Neural cell (in vitro differentiated cells): ENCODE results near the gene SPHKAP. TPM values are rescaled to one million over a fixed set of nuclear protein-coding genes. Genes with fewer than 3 reads are reported as not detected.

Experiments
- H2AFZ ChIP-seq: fragments of 200-600, 300-800 bp; sonication (generic), shearing (Covaris generic); 2 replicates; pipeline ENCODE4 v1.6.0; 2014; ENCODE audit warnings: low read depth, mild to moderate bottlenecking, antibody characterized with exemption, low read length, moderate library complexity
- H3F3A ChIP-seq: fragments of 200-600 bp; shearing (Covaris generic); 2 replicates; pipeline ENCODE4 v1.6.1; 2016; ENCODE audit warnings: mild to moderate bottlenecking, moderate library complexity, mixed read lengths, antibody characterized with exemption, low read length; ENCODE audit not compliant: insufficient read depth, poor library complexity, severe bottlenecking
- H3K27ac ChIP-seq: fragments of 200-600, 300-800 bp; sonication (generic), shearing (Covaris generic); 2 replicates; pipeline ENCODE4 v1.5.1; 2014; ENCODE audit warnings: mild to moderate bottlenecking, low read length, moderate library complexity
- H3K27me3 ChIP-seq: fragments of 300-800, 200-600 bp; sonication (generic), shearing (Covaris generic); 2 replicates; pipeline ENCODE4 v1.6.0; 2014; ENCODE audit warnings: mild to moderate bottlenecking, low read depth, low read length, moderate library complexity; ENCODE audit not compliant: insufficient read depth
- H3K36me3 ChIP-seq: fragments of 300-800, 200-600 bp; sonication (generic), shearing (Covaris generic); 2 replicates; pipeline ENCODE4 v1.5.1; 2014; ENCODE audit warnings: mild to moderate bottlenecking, antibody characterized with exemption, low read length, moderate library complexity; ENCODE audit not compliant: insufficient read depth
- H3K4me2 ChIP-seq: fragments of 300-800, 200-600 bp; sonication (generic), shearing (Covaris generic); 2 replicates; pipeline ENCODE4 v1.6.0; 2014; ENCODE audit warnings: mild to moderate bottlenecking, low read length
- H3K4me3 ChIP-seq: fragments of 300-800, 200-600 bp; sonication (generic), shearing (Covaris generic); 2 replicates; pipeline ENCODE4 v1.5.1; 2014; ENCODE audit warnings: mild to moderate bottlenecking, low read length, moderate library complexity
- H3K79me2 ChIP-seq: fragments of 200-600 bp; shearing (Covaris generic); replicated peaks from 2 replicates; pipeline ENCODE4 v1.6.0; 2014; ENCODE audit warnings: mild to moderate bottlenecking, low read length, moderate library complexity; ENCODE audit not compliant: insufficient read depth
- H3K9ac ChIP-seq: fragments of 300-800, 200-600 bp; sonication (generic), shearing (Covaris generic); 2 replicates; pipeline ENCODE4 v1.6.1; 2016; ENCODE audit warnings: mild to moderate bottlenecking, low read length, mixed read lengths
- H3K9me2 ChIP-seq: fragments of 200-600 bp; shearing (Covaris generic); 2 replicates; pipeline ENCODE4 v1.6.1; 2016; ENCODE audit warnings: mild to moderate bottlenecking, low read length, mixed read lengths; ENCODE audit not compliant: insufficient read depth
- H3K9me3 ChIP-seq: fragments of 200-600, 300-800 bp; sonication (generic), shearing (Covaris generic); 2 replicates; pipeline ENCODE4 v1.6.1; 2016; ENCODE audit warnings: mild to moderate bottlenecking, mixed run types, low read length, moderate library complexity, mixed read lengths
- H4K20me1 ChIP-seq: fragments of 200-600 bp; shearing (Covaris generic); 2 replicates; pipeline ENCODE4 v1.6.1; 2016; ENCODE audit warnings: mild to moderate bottlenecking, mixed run types; ENCODE audit not compliant: insufficient read depth
- EP300 ChIP-seq: fragments of 450-650 bp; conservative IDR thresholded peaks from 2 replicates; pipeline ENCODE4 v1.6.1; 2014; ENCODE audit warnings: antibody characterized with exemption, mild to moderate bottlenecking, moderate library complexity; ENCODE audit not compliant: poor library complexity, severe bottlenecking
- EZH2 ChIP-seq: fragments of 200-600, 300-800 bp; shearing (Covaris generic), sonication (generic); IDR thresholded peaks from 2 replicates; pipeline ENCODE4 v1.6.1; 2014; ENCODE audit warnings: antibody characterized with exemption, low read length, borderline replicate concordance, mild to moderate bottlenecking; ENCODE audit not compliant: insufficient read depth, poor library complexity, severe bottlenecking
- MXI1 ChIP-seq: fragments of 450-650 bp; conservative IDR thresholded peaks from 2 replicates; pipeline ENCODE4 v1.6.1; 2014; ENCODE audit warnings: antibody characterized with exemption, mild to moderate bottlenecking; ENCODE audit not compliant: poor library complexity, severe bottlenecking
- POLR2AphosphoS5 ChIP-seq: IDR thresholded peaks from 2 replicates; pipeline ENCODE4 v1.6.1; 2012
- RAD21 ChIP-seq: fragments of 450-650 bp; conservative IDR thresholded peaks from 2 replicates; pipeline ENCODE4 v1.6.1; 2014; ENCODE audit warnings: antibody characterized with exemption, mild to moderate bottlenecking, moderate library complexity
- REST ChIP-seq: IDR thresholded peaks from 2 replicates; pipeline ENCODE4 v1.6.1; 2012; ENCODE audit warnings: borderline replicate concordance
- SMC3 ChIP-seq: fragments of 450-650 bp; conservative IDR thresholded peaks from 2 replicates; pipeline ENCODE4 v1.6.1; 2014; ENCODE audit warnings: antibody characterized with exemption, mild to moderate bottlenecking, moderate library complexity; ENCODE audit not compliant: poor library complexity
- TAF1 ChIP-seq: IDR thresholded peaks from 2 replicates; pipeline ENCODE4 v1.6.1; 2012; ENCODE audit warnings: low read depth
- polyA plus RNA-seq: library from polyadenylated mRNA; depleted of rRNA; stranded (reverse); fragments of >200 nt; gene quantifications from 2 replicates; pipeline ENCODE4 v1.2.3, GENCODE V29; 2014
- TF ChIP-seq, protein P1 (sequence below): fragments of 450-650 bp; IDR thresholded peaks from 2 replicates; pipeline ENCODE4 v1.5.1; 2014; ENCODE audit warnings: antibody characterized with exemption, mild to moderate bottlenecking, moderate library complexity; ENCODE audit not compliant: poor library complexity, severe bottlenecking

SPHKAP gene
- polyA plus RNA-seq, 1 donor from 2014 or later = 1.7 TPM

DNA sequence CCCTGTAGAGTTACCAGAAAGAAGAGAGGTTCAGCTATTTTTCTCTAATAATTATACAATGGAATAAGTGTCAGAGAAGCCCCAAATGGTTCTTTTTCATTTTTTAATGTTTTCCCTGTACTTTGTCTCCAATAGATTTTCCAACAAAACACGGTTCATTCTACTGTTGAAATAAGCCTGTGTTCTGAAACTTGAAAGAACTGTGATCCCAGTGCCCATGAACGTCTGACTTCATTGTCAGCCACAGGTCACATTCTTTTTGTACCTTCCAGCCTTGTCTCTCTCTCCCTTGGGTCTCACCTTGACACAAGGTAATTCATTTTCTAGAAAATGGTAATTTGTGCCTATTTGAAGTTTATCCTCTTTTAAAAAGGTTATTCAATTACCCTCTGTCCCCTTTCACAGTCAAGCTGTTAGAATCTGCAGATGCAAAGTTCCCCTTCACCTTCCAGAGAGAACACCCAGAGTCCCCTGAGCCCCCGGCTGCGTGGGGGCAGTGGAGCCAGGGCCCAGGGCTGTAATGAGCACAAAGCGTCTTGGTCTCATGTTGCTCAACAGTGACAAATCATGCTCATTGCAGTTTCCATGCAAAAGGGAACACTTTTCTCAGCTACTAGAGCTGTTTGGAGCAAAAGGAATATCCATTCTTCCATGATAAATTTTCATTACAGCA lies 115.2 kb downstream of the SPHKAP start:
- H3K9me3 ChIP-seq = no peaks in the 10 kb centered on the region
- H3K4me3 ChIP-seq = peak overlapping the region; percentile 47
- peak overlapping the region; percentile 89 for H3K27ac ChIP-seq
- H3K27me3 ChIP-seq = no peaks in the 10 kb centered on the region
- peaks cover 2% of the 10 kb centered on the region for H3F3A ChIP-seq
- no peaks in the 10 kb centered on the region for H3K9me2 ChIP-seq
- no peaks in the 10 kb centered on the region for H3K79me2 ChIP-seq
- H3K9ac ChIP-seq = peak overlapping the region; percentile 57
- H3K4me2 ChIP-seq = peak overlapping the region; percentile 34
- H4K20me1 ChIP-seq = no peaks in the 10 kb centered on the region
- H3K36me3 ChIP-seq = no peaks in the 10 kb centered on the region
- TF ChIP-seq, protein P1, sequence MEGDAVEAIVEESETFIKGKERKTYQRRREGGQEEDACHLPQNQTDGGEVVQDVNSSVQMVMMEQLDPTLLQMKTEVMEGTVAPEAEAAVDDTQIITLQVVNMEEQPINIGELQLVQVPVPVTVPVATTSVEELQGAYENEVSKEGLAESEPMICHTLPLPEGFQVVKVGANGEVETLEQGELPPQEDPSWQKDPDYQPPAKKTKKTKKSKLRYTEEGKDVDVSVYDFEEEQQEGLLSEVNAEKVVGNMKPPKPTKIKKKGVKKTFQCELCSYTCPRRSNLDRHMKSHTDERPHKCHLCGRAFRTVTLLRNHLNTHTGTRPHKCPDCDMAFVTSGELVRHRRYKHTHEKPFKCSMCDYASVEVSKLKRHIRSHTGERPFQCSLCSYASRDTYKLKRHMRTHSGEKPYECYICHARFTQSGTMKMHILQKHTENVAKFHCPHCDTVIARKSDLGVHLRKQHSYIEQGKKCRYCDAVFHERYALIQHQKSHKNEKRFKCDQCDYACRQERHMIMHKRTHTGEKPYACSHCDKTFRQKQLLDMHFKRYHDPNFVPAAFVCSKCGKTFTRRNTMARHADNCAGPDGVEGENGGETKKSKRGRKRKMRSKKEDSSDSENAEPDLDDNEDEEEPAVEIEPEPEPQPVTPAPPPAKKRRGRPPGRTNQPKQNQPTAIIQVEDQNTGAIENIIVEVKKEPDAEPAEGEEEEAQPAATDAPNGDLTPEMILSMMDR = no peak
- TF ChIP-seq SMC3 (no peak), POLR2AphosphoS5 (no peak), EZH2 (no peak), REST (no peak), RAD21 (no peak)
- no peak overlapping the region for H2AFZ ChIP-seq

DNA sequence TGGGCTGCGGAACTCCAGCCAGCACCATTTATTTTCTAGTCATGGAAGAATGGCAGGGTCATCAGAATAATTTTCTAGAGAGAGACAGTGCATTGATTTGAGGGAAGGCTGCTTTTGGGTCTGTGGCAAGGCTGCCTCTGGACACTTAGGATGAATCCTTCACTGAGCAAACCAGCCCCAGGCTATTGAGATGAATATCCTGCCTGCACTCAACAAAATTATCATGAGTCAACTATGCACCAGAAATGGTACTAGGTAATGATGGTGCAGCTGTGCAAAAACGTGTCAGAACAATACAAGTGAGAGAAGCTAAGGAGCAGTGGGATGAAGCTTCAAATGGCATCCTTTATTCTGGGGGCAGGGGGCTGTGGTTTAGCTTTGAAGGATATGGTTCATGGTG lies 115.8 kb downstream of the SPHKAP start:
- TF ChIP-seq MXI1 (no peak), POLR2AphosphoS5 (no peak), TAF1 (no peak), RAD21 (no peak), REST (no peak), EZH2 (no peak), EP300 (no peak), SMC3 (no peak)
- TF ChIP-seq, protein P1 = no peak
- no peaks in the 10 kb centered on the region for H3K79me2 ChIP-seq
- H3K9ac ChIP-seq = peak overlapping the region; percentile 13
- H3F3A ChIP-seq = peaks cover 2% of the 10 kb centered on the region
- peak overlapping the region; percentile 6 for H3K4me3 ChIP-seq
- H3K9me2 ChIP-seq = no peaks in the 10 kb centered on the region
- H3K4me2 ChIP-seq = peak overlapping the region; percentile 34
- no peaks in the 10 kb centered on the region for H4K20me1 ChIP-seq
- no peaks in the 10 kb centered on the region for H3K27me3 ChIP-seq
- no peaks in the 10 kb centered on the region for H3K9me3 ChIP-seq
- H2AFZ ChIP-seq = no peak overlapping the region
- H3K36me3 ChIP-seq = no peaks in the 10 kb centered on the region
- H3K27ac ChIP-seq = peak overlapping the region; percentile 89
